ENCODE measurements around the gene ADORA1.

GRCh38 chr1:203153051-203153988 is 25.8 kb downstream of the ADORA1 start:
- TF ChIP-seq EZH2 (IDR thresholded peaks at IDR 0.05) (no peak), POLR2AphosphoS5 (IDR thresholded peaks at IDR 0.05; ENCODE audit: borderline replicate concordance, low read depth, low read length) (peak; percentile 52; the same call in 1 of the 2 replicates)
